Uterus (tissue), 4 donors: ENCODE data around the gene KCNK6. TPM values are rescaled to one million over a fixed set of nuclear protein-coding genes. Genes with fewer than 3 reads are reported as not detected.

ENCODE experiments used
- DNase-seq, 2 donors: peaks; one replicate each; pipeline ENCODE4 v3.0.0-alpha.2; 2019 to 2020
- H3K27ac ChIP-seq, 2 donors: fragments of 200-600 bp; sonication (generic); 1 replicate in 1 of 2; 2 replicates in 1 of 2; pipeline ENCODE4 v1.5.1; 2016 to 2018
- H3K27me3 ChIP-seq, 2 donors: fragments of 200-600 bp; sonication (generic); one replicate each; pipeline ENCODE4 v1.5.1; 2018 to 2019; ENCODE audit warnings: control low read depth in 1 of 2
- H3K36me3 ChIP-seq, 2 donors: fragments of 200-600 bp; sonication (generic); one replicate each; pipeline ENCODE4 v1.5.1; 2019; ENCODE audit warnings: control low read depth in 1 of 2
- H3K4me1 ChIP-seq, 2 donors: fragments of 200-600 bp; sonication (generic); one replicate each; pipeline ENCODE4 v1.5.1; 2018 to 2019; ENCODE audit warnings: control low read depth in 1 of 2
- H3K4me3 ChIP-seq, 2 donors: fragments of 200-600 bp; sonication (generic); 1 replicate in 1 of 2; 2 replicates in 1 of 2; pipeline ENCODE4 v1.5.1; 2018 to 2019; ENCODE audit warnings: mild to moderate bottlenecking in 1 of 2
- H3K9me3 ChIP-seq, 2 donors: fragments of 200-600 bp; sonication (generic); one replicate each; pipeline ENCODE4 v1.5.1; 2019; ENCODE audit warnings: control low read depth in 1 of 2
- POLR2A ChIP-seq, 2 donors: fragments of 450-650 bp; IDR thresholded peaks; one replicate each; pipeline ENCODE4 v1.6.1; 2016; ENCODE audit warnings: antibody characterized with exemption in 2 of 2, mild to moderate bottlenecking in 1 of 2, moderate library complexity in 1 of 2
- intact Hi-C: fragments of 100-400 bp; cut with DNase I; formaldehyde crosslinking; loops from one replicate; pipeline ENCODE4 v1.15.1; 2023; ENCODE audit warnings: low total_unique reads
- total RNA-seq, 4 donors: library from RNA; depleted of rRNA in 3 of 4; stranded (reverse); fragments of >200 nt in 3 of 4; gene quantifications; one replicate each; pipeline versions ENCODE4 v1.1.0 to v1.2.4, GENCODE V29; 2014 to 2023
- TF ChIP-seq, protein P1 (sequence below), 4 experiments: fragments of 200-600 bp in 2 of 4; fragments of 450-650 bp in 2 of 4; sonication (generic) in 2 of 4; IDR thresholded peaks; one replicate each; pipeline ENCODE4 v1.5.1; 2016 to 2019; ENCODE audit warnings: antibody characterized with exemption in 4 of 4, mild to moderate bottlenecking in 2 of 4, moderate library complexity in 1 of 4
- donor health status: DM: yes; HTN: yes; CAD: no.

Gene KCNK6
- total RNA-seq, 4 donors from 2014 or later, result 0.59 to 60.6 (median 4.3) TPM

DNA sequence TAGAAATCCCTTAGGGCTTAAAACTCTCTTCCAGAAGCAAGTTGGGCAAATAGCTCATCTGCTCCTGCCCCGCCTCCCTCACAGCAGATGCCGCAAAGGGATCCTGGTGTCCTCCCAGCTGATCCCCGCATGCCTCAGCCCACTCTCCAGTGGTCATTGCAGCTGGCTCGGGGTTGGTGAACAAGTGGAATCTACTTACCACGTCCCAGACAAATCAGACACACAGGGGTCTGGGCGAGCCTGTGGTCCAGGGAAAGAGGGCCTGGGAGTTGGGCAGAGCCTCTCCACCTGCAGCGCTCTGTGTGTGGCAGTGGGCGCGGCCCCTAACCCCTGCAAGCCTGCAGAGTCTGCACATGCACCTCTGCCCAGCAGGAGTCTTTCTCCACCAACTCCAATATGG is 26.4 kb upstream of the KCNK6 start:
- Histone ChIP-seq H3K4me3 (no peak overlapping the region), H3K27ac (no peak overlapping the region), H3K9me3 (no peaks in the 10 kb centered on the region), H3K27me3 (no peaks in the 10 kb centered on the region), H3K36me3 (no peaks in the 10 kb centered on the region), H3K4me1 (no peaks in the 10 kb centered on the region)
- intact Hi-C loops, result no loop called here
- no peak for DNase-seq
- TF ChIP-seq, protein P1, sequence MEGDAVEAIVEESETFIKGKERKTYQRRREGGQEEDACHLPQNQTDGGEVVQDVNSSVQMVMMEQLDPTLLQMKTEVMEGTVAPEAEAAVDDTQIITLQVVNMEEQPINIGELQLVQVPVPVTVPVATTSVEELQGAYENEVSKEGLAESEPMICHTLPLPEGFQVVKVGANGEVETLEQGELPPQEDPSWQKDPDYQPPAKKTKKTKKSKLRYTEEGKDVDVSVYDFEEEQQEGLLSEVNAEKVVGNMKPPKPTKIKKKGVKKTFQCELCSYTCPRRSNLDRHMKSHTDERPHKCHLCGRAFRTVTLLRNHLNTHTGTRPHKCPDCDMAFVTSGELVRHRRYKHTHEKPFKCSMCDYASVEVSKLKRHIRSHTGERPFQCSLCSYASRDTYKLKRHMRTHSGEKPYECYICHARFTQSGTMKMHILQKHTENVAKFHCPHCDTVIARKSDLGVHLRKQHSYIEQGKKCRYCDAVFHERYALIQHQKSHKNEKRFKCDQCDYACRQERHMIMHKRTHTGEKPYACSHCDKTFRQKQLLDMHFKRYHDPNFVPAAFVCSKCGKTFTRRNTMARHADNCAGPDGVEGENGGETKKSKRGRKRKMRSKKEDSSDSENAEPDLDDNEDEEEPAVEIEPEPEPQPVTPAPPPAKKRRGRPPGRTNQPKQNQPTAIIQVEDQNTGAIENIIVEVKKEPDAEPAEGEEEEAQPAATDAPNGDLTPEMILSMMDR (IDR thresholded peaks at IDR 0.05), result no peak
- TF ChIP-seq POLR2A (IDR thresholded peaks at IDR 0.05), result no peak

DNA sequence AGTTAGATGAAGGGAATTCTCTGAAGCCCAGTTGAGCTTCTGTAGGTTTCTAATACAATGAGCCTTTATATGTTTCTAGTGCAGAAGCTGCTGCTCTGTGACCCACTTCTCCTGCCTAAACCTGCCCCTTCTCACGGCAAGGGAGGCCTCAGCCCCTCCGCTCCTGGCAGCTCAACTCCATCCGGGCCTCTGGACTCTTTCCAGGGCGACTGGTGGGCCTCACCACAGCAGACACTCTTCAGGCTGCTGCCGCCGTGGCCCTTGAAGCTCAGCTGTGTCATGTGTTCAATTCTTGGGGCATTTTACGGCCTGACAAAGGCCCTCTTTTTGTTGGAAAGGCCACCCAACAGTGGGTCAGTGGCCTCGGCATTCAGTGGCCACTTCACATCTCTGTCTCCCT is 25.6 kb upstream of the KCNK6 start:
- H3K4me3 ChIP-seq, result no peak overlapping the region
- no peaks in the 10 kb centered on the region for H3K27me3 ChIP-seq
- H3K9me3 ChIP-seq, result no peaks in the 10 kb centered on the region
- intact Hi-C loops, result no loop called here
- H3K27ac ChIP-seq, result no peak overlapping the region
- no peak for DNase-seq
- TF ChIP-seq, protein P1 (IDR thresholded peaks at IDR 0.05), result no peak
- TF ChIP-seq POLR2A (IDR thresholded peaks at IDR 0.05), result no peak
- H3K36me3 ChIP-seq, result no peaks in the 10 kb centered on the region
- H3K4me1 ChIP-seq, result no peaks in the 10 kb centered on the region

DNA sequence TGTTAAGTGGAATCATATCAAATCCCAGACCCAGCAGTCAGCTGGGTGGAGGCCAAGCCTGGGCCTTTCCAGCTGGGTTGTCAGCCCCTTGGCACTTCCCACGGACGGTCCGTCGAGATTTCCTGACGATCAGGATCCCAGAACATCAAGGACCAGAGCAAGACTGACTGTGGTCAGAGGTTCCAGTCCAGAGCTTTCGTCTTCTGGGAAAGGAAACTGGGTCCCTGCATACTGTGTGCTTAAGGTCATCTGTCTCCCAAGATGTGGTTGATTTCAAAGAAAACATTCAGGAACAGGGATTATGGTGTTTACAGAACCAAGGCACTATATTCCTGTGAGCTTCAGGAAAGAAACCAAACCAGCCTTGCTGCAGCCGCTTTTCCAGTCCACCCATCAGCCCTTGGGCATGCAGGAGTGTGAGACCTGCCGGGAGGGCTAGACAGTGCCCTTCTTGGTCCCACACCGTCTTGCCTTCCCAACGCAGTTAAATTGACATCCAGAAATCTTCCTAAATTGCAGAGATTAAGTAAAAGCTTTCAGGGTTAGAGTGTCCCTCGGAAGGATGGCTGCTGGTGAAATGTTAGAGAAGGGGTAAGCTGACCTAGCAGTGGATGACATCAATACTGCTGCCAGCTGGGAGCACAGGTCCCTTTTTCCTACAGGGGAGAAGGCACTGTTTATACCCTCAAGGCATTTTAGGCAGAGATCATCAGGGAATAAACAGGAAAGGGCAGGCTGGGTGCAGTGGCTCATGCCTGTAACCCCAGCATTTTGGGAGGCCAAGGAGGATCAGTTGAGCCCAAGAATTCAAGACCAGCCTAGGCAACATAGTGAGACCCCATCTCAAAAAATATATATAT is 20.6 kb upstream of the KCNK6 start:
- Histone ChIP-seq H3K27ac (no peak overlapping the region), H3K36me3 (no peaks in the 10 kb centered on the region), H3K4me1 (no peaks in the 10 kb centered on the region), H3K9me3 (no peaks in the 10 kb centered on the region), H3K4me3 (no peak overlapping the region), H3K27me3 (no peaks in the 10 kb centered on the region)
- intact Hi-C loops, result no loop called here
- DNase-seq, result no peak
- TF ChIP-seq POLR2A (IDR thresholded peaks at IDR 0.05), result no peak
- TF ChIP-seq, protein P1 (IDR thresholded peaks at IDR 0.05), result no peak

DNA sequence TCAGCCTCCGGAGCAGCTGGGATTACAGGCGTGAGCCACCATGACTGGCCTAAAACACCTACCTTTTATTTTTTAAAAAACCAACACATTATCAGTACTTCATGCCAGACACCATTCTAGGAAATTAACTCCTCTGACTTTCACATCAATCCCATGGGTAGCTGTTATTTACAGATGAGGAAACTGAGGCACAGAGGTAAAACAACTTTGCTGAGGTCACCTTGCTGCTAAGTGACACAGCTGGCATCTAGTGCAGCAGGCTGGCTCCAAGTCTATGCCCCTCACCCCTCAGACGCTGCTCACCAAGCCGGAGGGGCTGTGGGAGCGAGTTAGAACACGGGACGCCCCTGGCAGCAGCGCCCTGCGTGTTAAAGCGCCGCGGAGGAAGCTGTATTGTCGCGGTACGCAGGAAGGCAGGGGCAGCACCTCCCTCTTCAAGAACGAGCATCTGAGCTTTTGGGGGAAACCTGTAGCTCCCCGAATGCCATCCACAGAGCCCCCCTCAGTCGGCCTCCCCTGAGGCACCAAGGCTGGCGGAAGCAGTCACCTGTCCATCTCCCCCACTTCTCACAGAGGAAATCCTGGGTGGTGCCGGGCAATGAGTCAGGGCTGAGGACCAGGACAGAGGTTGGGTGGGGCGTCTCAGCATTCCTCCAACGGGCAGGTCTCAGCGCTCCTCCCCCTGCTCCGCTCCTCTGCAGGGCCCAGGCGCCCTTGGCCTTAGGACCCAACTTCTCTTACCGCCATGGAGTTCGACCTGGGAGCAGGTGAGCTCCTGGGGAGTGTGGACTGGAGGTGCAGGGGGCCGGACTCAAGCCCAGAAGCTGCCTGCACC is 15.9 kb upstream of the KCNK6 start, which contains the start of gene C19orf33:
Gene C19orf33 (plus strand): TSS at position 735 of the 835 bp plus-strand sequence. CDS start 11 bp downstream, at position 746.
- Histone ChIP-seq H3K27me3 (no peaks in the 10 kb centered on the region), H3K4me3 (no peak within 1 kb of the TSS), H3K9me3 (no peaks in the 10 kb centered on the region), H3K4me1 (no peaks in the 10 kb centered on the region), H3K36me3 (no peaks in the 10 kb centered on the region), H3K27ac (no peak within 1 kb of the TSS)
- no peak for DNase-seq
- intact Hi-C loops, result no loop called here
- TF ChIP-seq, protein P1 (IDR thresholded peaks at IDR 0.05), result no peak
- no peak for TF ChIP-seq POLR2A (IDR thresholded peaks at IDR 0.05)
